Mesothelial cell of epicardium (in vitro differentiated cells): ENCODE results near the gene KIAA0825. TPM values are rescaled to one million over a fixed set of nuclear protein-coding genes. Genes with fewer than 3 reads are reported as not detected.

ENCODE experiments used
- DNase-seq, 2 experiments: peaks; one replicate each; pipeline ENCODE4 v3.0.0; 2021; ENCODE audit warnings: low spot score in 2 of 2; ENCODE audit not compliant: unreplicated experiment in 2 of 2
- H3K27ac Mint-ChIP-seq: 2 replicates; pipeline ENCODE4 v1.8.0; 2021; ENCODE audit warnings: mixed read lengths
- H3K27me3 Mint-ChIP-seq: 2 replicates; pipeline ENCODE4 v1.8.0; 2021; ENCODE audit warnings: low read depth, mixed read lengths
- H3K36me3 Mint-ChIP-seq: 2 replicates; pipeline ENCODE4 v1.8.0; 2021; ENCODE audit warnings: mixed read lengths
- H3K4me1 Mint-ChIP-seq: 2 replicates; pipeline ENCODE4 v1.8.0; 2021; ENCODE audit warnings: mixed read lengths
- H3K4me3 Mint-ChIP-seq: 2 replicates; pipeline ENCODE4 v1.8.0; 2021; ENCODE audit warnings: mild to moderate bottlenecking, moderate library complexity, mixed read lengths
- H3K9me3 Mint-ChIP-seq: 2 replicates; pipeline ENCODE4 v1.8.0; 2021; ENCODE audit warnings: mixed read lengths
- total RNA-seq: library from RNA; stranded (reverse); gene quantifications from 3 replicates; pipeline ENCODE4 v1.2.1, GENCODE V29; 2021
- TF ChIP-seq, protein P1 (sequence below): fragments of 200-600 bp; sonication (generic); IDR thresholded peaks from one replicate; pipeline ENCODE4 v1.5.0; 2021; ENCODE audit warnings: antibody characterized with exemption; ENCODE audit not compliant: unreplicated experiment

Gene KIAA0825
- total RNA-seq, 1 donor from 2014 or later = 5.4 TPM

DNA sequence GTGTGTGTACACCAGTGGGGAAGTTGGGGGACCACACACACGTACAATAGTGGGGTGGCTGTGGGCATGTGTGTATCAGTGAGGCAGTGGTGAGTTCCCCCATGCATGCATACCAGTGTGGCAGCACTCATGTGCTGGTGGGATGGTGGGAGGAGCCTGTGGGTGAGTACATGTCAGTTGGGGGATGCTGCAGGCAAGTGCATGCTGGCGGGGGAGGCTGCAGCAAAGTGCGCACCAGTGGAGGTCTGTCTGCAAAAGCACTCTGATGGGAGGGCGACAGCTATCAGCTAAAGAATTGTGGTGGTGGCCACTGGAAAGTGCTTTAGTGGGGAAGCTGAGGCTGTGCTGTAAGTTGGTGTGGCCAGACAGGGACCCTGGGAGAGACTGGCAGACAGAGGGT lies 418.8 kb downstream of the KIAA0825 start:
- no peak overlapping the region for H3K27ac Mint-ChIP-seq
- no peaks in the 10 kb centered on the region for H3K4me1 Mint-ChIP-seq
- H3K4me3 Mint-ChIP-seq = no peak overlapping the region
- H3K27me3 Mint-ChIP-seq = no peaks in the 10 kb centered on the region
- DNase-seq = no peak
- TF ChIP-seq, protein P1, sequence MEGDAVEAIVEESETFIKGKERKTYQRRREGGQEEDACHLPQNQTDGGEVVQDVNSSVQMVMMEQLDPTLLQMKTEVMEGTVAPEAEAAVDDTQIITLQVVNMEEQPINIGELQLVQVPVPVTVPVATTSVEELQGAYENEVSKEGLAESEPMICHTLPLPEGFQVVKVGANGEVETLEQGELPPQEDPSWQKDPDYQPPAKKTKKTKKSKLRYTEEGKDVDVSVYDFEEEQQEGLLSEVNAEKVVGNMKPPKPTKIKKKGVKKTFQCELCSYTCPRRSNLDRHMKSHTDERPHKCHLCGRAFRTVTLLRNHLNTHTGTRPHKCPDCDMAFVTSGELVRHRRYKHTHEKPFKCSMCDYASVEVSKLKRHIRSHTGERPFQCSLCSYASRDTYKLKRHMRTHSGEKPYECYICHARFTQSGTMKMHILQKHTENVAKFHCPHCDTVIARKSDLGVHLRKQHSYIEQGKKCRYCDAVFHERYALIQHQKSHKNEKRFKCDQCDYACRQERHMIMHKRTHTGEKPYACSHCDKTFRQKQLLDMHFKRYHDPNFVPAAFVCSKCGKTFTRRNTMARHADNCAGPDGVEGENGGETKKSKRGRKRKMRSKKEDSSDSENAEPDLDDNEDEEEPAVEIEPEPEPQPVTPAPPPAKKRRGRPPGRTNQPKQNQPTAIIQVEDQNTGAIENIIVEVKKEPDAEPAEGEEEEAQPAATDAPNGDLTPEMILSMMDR = no peak
- H3K9me3 Mint-ChIP-seq = peaks cover 5% of the 10 kb centered on the region
- no peaks in the 10 kb centered on the region for H3K36me3 Mint-ChIP-seq

- Mint-ChIP-seq H3K27me3 (no peaks in the 10 kb centered on the region), H3K27ac (no peak overlapping the region)
Measured at GRCh38 chr5:94197970-94198369, 420.4 kb downstream of the KIAA0825 start.

GRCh38 chr5:94196953-94197352 lies 421.5 kb downstream of the KIAA0825 start:
- H3K27me3 Mint-ChIP-seq = no peaks in the 10 kb centered on the region
- H3K36me3 Mint-ChIP-seq = no peaks in the 10 kb centered on the region
- no peaks in the 10 kb centered on the region for H3K4me1 Mint-ChIP-seq
- TF ChIP-seq, protein P1 = no peak
- no peak overlapping the region for H3K27ac Mint-ChIP-seq
- peaks cover 5% of the 10 kb centered on the region for H3K9me3 Mint-ChIP-seq
- no peak for DNase-seq
- H3K4me3 Mint-ChIP-seq = no peak overlapping the region

More at GRCh38 chr5:94197970-94198369, 420.4 kb downstream of the KIAA0825 start:
- Mint-ChIP-seq H3K9me3 (peaks cover 5% of the 10 kb centered on the region), H3K36me3 (no peaks in the 10 kb centered on the region), H3K4me3 (no peak overlapping the region), H3K4me1 (no peaks in the 10 kb centered on the region)
- TF ChIP-seq, protein P1 = no peak
- no peak for DNase-seq

DNA sequence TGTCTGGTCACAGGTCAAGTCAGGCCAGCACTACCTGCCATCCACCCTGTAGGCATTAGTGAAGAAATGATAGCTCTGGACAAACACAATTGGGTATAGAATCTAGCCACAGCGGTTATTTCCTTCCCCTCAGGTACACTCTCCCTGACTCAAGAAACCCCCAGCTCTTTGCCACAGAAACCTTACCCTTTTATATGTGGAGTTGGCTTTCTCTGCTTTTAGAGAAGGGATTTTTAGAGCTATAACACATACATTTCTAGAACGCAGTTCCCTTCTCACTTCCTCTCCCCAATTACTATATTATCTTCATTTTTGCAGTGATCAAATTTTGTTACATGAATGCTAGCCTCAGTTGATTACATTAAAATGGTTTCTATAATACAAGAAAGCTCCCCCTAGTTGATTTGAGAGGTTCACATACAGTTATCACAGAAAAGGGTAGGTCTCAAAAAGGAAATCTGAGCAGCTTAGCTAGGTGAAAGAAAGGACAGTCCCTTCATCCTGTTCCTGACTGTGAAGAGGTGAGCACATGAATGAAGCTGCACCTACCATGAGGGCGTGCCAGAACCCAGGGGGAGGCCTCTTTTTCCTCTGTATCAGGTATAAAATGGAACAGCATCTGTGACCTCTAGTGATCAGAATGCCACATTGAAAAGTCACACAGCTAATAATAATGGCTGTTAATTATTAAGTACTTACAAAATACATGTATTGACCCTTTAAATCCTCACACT lies 425.6 kb downstream of the KIAA0825 start:
- H3K27me3 Mint-ChIP-seq = no peaks in the 10 kb centered on the region
- H3K9me3 Mint-ChIP-seq = peaks cover 15% of the 10 kb centered on the region
- no peak for DNase-seq
- TF ChIP-seq, protein P1 = no peak
- no peaks in the 10 kb centered on the region for H3K36me3 Mint-ChIP-seq
- H3K4me3 Mint-ChIP-seq = no peak overlapping the region
- H3K4me1 Mint-ChIP-seq = peaks cover 2% of the 10 kb centered on the region
- no peak overlapping the region for H3K27ac Mint-ChIP-seq

DNA sequence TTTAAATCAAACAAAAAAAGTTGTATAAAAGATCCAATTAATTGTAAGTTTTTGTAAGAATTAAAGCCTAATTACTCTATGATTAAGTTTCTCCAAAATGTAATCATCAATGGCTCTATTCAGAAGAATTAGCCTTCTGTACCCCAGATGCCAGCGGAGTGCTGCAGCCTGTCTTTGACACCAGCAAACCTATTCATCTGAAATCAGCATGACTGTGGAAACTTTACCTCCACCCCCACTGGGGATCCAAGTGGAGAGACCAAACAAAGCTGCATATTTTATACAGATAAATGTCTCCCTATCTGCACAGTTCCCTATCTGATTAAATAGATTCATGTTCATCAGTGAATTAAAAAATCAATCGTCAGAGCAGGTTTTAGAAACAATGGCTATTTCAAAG lies 426.8 kb downstream of the KIAA0825 start:
- Mint-ChIP-seq H3K27me3 (no peaks in the 10 kb centered on the region), H3K4me3 (no peak overlapping the region), H3K9me3 (peaks cover 10% of the 10 kb centered on the region), H3K36me3 (no peaks in the 10 kb centered on the region), H3K27ac (no peak overlapping the region), H3K4me1 (peaks cover 2% of the 10 kb centered on the region)
- TF ChIP-seq, protein P1 = no peak
- DNase-seq = no peak
